Right ventricle myocardium inferior (tissue), 1 donor: ENCODE results near the gene CLCN7. TPM values are rescaled to one million over a fixed set of nuclear protein-coding genes. Genes with fewer than 3 reads are reported as not detected.

Experiments
- ATAC-seq: fragments of 200-7000 bp; cut with Tn5 transposase; one replicate; pipeline ENCODE4 v1.9.1; 2020; ENCODE audit warnings: mild to moderate bottlenecking, moderate library complexity
- DNase-seq: peaks from one replicate; pipeline ENCODE4 v3.0.0; 2021; ENCODE audit errors: missing footprints
- intact Hi-C: fragments of 100-400 bp; cut with DNase I; formaldehyde crosslinking; loops from one replicate; pipeline ENCODE4 v1.11.0; 2022
- total RNA-seq: library from RNA; stranded (reverse); fragmentation: NEBNext Ultra II Directional; extraction: Animal tissue kit (Norgen Biotek cat#: 25700); gene quantifications from one replicate; pipeline ENCODE4 v1.2.1, GENCODE V29; 2021
- donor health status: DM: no; HTN: yes; CAD: no; lungs with severe emphysema.

Gene CLCN7
- total RNA-seq, 1 donor from 2014 or later = 49.5 TPM

- intact Hi-C loops = no loop called here
- DNase-seq (no peak), ATAC-seq (no peak)
Observed at GRCh38 chr16:1439058-1439698, 35.6 kb downstream of the CLCN7 start.

GRCh38 chr16:1438229-1439057 lies 36.4 kb downstream of the CLCN7 start:
- no peak for DNase-seq
- ATAC-seq = no peak
- intact Hi-C loops = no loop called here

- intact Hi-C loops = no loop called here
- DNase-seq = no peak
- no peak for ATAC-seq
Observed at GRCh38 chr16:1437606-1438005, 37.2 kb downstream of the CLCN7 start.

- DNase-seq (no peak), ATAC-seq (no peak)
- intact Hi-C loops = no loop called here
Observed at GRCh38 chr16:1436731-1437355, 38.0 kb downstream of the CLCN7 start.

GRCh38 chr16:1435921-1436697 lies 38.7 kb downstream of the CLCN7 start:
- no peak for ATAC-seq
- DNase-seq = no peak
- intact Hi-C loops = no loop called here

- intact Hi-C loops = no loop called here
- no peak for DNase-seq
- ATAC-seq = no peak
Observed at GRCh38 chr16:1434644-1435592, 39.9 kb downstream of the CLCN7 start.

- intact Hi-C loops = no loop called here
- DNase-seq = no peak
- ATAC-seq = no peak
Observed at GRCh38 chr16:1433756-1434155, 41.1 kb downstream of the CLCN7 start.

- DNase-seq (no peak), ATAC-seq (no peak)
- intact Hi-C loops = no loop called here
Observed at GRCh38 chr16:1433263-1433560, 41.6 kb downstream of the CLCN7 start.

GRCh38 chr16:1432388-1433262 lies 42.2 kb downstream of the CLCN7 start:
- ATAC-seq (no peak), DNase-seq (no peak)
- intact Hi-C loops = no loop called here

- intact Hi-C loops = no loop called here
- DNase-seq (no peak), ATAC-seq (no peak)
Observed at GRCh38 chr16:1431497-1432270, 43.1 kb downstream of the CLCN7 start.

- ATAC-seq (no peak), DNase-seq (no peak)
- intact Hi-C loops = no loop called here
Observed at GRCh38 chr16:1430759-1431496, 43.9 kb downstream of the CLCN7 start, which contains the start of gene PERCC1. Gene PERCC1 (plus strand): TSS chr16:1431078. CDS start chr16:1432594, 1,516 bp downstream.

- no peak for DNase-seq
- intact Hi-C loops = no loop called here
- no peak for ATAC-seq
Observed at GRCh38 chr16:1430214-1430758, 44.5 kb downstream of the CLCN7 start.

GRCh38 chr16:1429631-1430030 lies 45.2 kb downstream of the CLCN7 start:
- intact Hi-C loops = loop anchor here (5.0 to 10.0 kb wide), 2 partner anchors 43 to 275 kb away; partner anchors contain the start of gene MAPK8IP3
- no peak for ATAC-seq
- DNase-seq = no peak

GRCh38 chr16:1429012-1429411 lies 45.8 kb downstream of the CLCN7 start:
- DNase-seq (no peak), ATAC-seq (no peak)
- intact Hi-C loops = loop anchor here (5.0 to 10.0 kb wide), 2 partner anchors 43 to 276 kb away; partner anchors contain the start of gene MAPK8IP3

GRCh38 chr16:1428511-1428910 lies 46.3 kb downstream of the CLCN7 start:
- ATAC-seq = no peak
- intact Hi-C loops = loop anchor here (5.0 to 10.0 kb wide), 2 partner anchors 44 to 276 kb away; partner anchors contain the start of gene MAPK8IP3
- no peak for DNase-seq
